H1 (cell line): Measurements from ENCODE around the gene RTEL1. TPM values are rescaled to one million over a fixed set of nuclear protein-coding genes. Genes with fewer than 3 reads are reported as not detected.

Experiments
- EZH2 ChIP-seq: fragments of 200-600 bp; sonication (generic); IDR thresholded peaks from 2 replicates; pipeline ENCODE4 v1.7.1; 2012; ENCODE audit warnings: low read depth, mild to moderate bottlenecking, moderate library complexity, low read length, inconsistent platforms; ENCODE audit not compliant: severe bottlenecking
- PHF8 ChIP-seq: fragments of 200-600 bp; sonication (generic); conservative IDR thresholded peaks from 2 replicates; pipeline ENCODE4 v1.7.1; 2012; ENCODE audit warnings: low read depth, mild to moderate bottlenecking, inconsistent platforms, low read length, moderate library complexity
- ZNF274 ChIP-seq: IDR thresholded peaks from 2 replicates; pipeline ENCODE4 v1.7.0; 2012; ENCODE audit warnings: low read length, borderline replicate concordance; ENCODE audit errors: extremely low read depth
- polyA plus RNA-seq, 7 experiments: library from polyadenylated mRNA; depleted of rRNA in 3 of 7; stranded (reverse) in 5 of 7; unstranded in 2 of 7; fragments of >200 nt in 5 of 7; fragments of 200-250 nt in 2 of 7; gene quantifications; 1 replicate in 5 of 7; 2 replicates in 1 of 7; 4 replicates in 1 of 7; pipeline versions ENCODE4 v1.2.1 to v1.2.3, GENCODE V29; 2011 to 2013; ENCODE audit warnings: missing spikeins in 2 of 7, mixed read lengths in 2 of 7
- total RNA-seq: library from RNA; stranded (reverse); fragmentation: NEBNext Ultra II Directional; extraction: Animal tissue kit (Norgen Biotek cat#: 25700); gene quantifications from 2 replicates; pipeline ENCODE4 v1.2.1, GENCODE V29; 2021

Gene RTEL1
- total and polyA plus RNA-seq, 2 of the 8 experiments (the other 6 are each of a cell fraction or from before 2014, with no cell fraction given): 16.2 to 37.1 TPM

GRCh38 chr20:63642527-63643247 is 15.4 kb upstream of the RTEL1 start (continued):
- TF ChIP-seq PHF8 (0 out of 2 replicates have a peak, but pooled peaks have one; percentile 10), EZH2 (peak; percentile 26), ZNF274 (no peak)
